Tibial artery (tissue), 4 donors: Measurements from ENCODE around the gene GRIA4.

Experiments used
- DNase-seq, 2 donors: peaks; one replicate each; pipeline ENCODE4 v3.0.0-alpha.2; 2019
- H3K27ac ChIP-seq, 2 donors: fragments of 200-600 bp; sonication (generic) in 1 of 2; 1 replicate in 1 of 2; 2 replicates in 1 of 2; pipeline ENCODE4 v1.5.1; 2018 to 2019; ENCODE audit warnings: mild to moderate bottlenecking in 1 of 2
- H3K27me3 ChIP-seq, 2 donors: fragments of 200-600 bp; sonication (generic) in 1 of 2; one replicate each; pipeline versions ENCODE4 v1.5.1 to v1.6.0; 2016 to 2019
- H3K36me3 ChIP-seq, 3 donors: fragments of 200-600 bp; sonication (generic) in 2 of 3; one replicate each; pipeline ENCODE4 v1.5.1; 2016 to 2019; ENCODE audit warnings: mild to moderate bottlenecking in 2 of 3
- H3K4me1 ChIP-seq, 4 donors: fragments of 200-600 bp; sonication (generic) in 2 of 4; 1 replicate in 3 of 4; 2 replicates in 1 of 4; pipeline ENCODE4 v1.5.1; 2016 to 2019
- H3K4me3 ChIP-seq, 2 donors: fragments of 200-600 bp; sonication (generic) in 1 of 2; 1 replicate in 1 of 2; 2 replicates in 1 of 2; pipeline ENCODE4 v1.5.1; 2018 to 2019; ENCODE audit warnings: mild to moderate bottlenecking in 2 of 2
- H3K9me3 ChIP-seq, 3 donors: fragments of 200-600 bp; sonication (generic) in 1 of 3; one replicate each; pipeline ENCODE4 v1.5.1; 2016 to 2019
- CTCF ChIP-seq, 2 experiments: fragments of 200-600 bp in 1 of 2; fragments of 450-650 bp in 1 of 2; IDR thresholded peaks; one replicate each; pipeline ENCODE4 v1.5.1; 2017 to 2019; ENCODE audit warnings: antibody characterized with exemption in 2 of 2, mild to moderate bottlenecking in 1 of 2, moderate library complexity in 1 of 2
- intact Hi-C: fragments of 100-400 bp; cut with DNase I; formaldehyde crosslinking; loops from one replicate; pipeline ENCODE4 v1.15.0; 2023; ENCODE audit warnings: low total_unique reads

Gene GRIA4

GRCh38 chr11:105960252-105961245 lies 350.7 kb downstream of the GRIA4 start:
- no peak for TF ChIP-seq CTCF (IDR thresholded peaks at IDR 0.05)
- DNase-seq: no peak
- intact Hi-C loops: no loop called here
- Histone ChIP-seq H3K9me3 (no peaks in the 10 kb centered on the region), H3K27me3 (no peaks in the 10 kb centered on the region), H3K4me3 (no peak overlapping the region), H3K27ac (no peak overlapping the region), H3K4me1 (no peaks in the 10 kb centered on the region), H3K36me3 (no peaks in the 10 kb centered on the region)

GRCh38 chr11:105968021-105968697 lies 358.3 kb downstream of the GRIA4 start:
- H3K9me3 ChIP-seq: no peaks in the 10 kb centered on the region
- intact Hi-C loops: no loop called here
- DNase-seq: no peak
- no peaks in the 10 kb centered on the region for H3K4me1 ChIP-seq
- H3K4me3 ChIP-seq: no peak overlapping the region
- H3K36me3 ChIP-seq: no peaks in the 10 kb centered on the region
- H3K27me3 ChIP-seq: no peaks in the 10 kb centered on the region
- no peak overlapping the region for H3K27ac ChIP-seq
- TF ChIP-seq CTCF (IDR thresholded peaks at IDR 0.05): no peak

GRCh38 chr11:105969756-105970155 lies 359.9 kb downstream of the GRIA4 start:
- H3K27ac ChIP-seq: no peak overlapping the region
- intact Hi-C loops: no loop called here
- no peak for DNase-seq

GRCh38 chr11:105975128-105975527 lies 365.3 kb downstream of the GRIA4 start:
- no peak overlapping the region for H3K27ac ChIP-seq

More at GRCh38 chr11:105969756-105970155, 359.9 kb downstream of the GRIA4 start:
- Histone ChIP-seq H3K4me1 (no peaks in the 10 kb centered on the region), H3K4me3 (no peak overlapping the region), H3K36me3 (no peaks in the 10 kb centered on the region), H3K27me3 (no peaks in the 10 kb centered on the region), H3K9me3 (no peaks in the 10 kb centered on the region)
- no peak for TF ChIP-seq CTCF (IDR thresholded peaks at IDR 0.05)

More at GRCh38 chr11:105975128-105975527, 365.3 kb downstream of the GRIA4 start:
- no peak for DNase-seq
- H3K4me3 ChIP-seq: no peak overlapping the region
- H3K36me3 ChIP-seq: no peaks in the 10 kb centered on the region
- no peaks in the 10 kb centered on the region for H3K9me3 ChIP-seq
- TF ChIP-seq CTCF (IDR thresholded peaks at IDR 0.05): no peak
- H3K4me1 ChIP-seq: no peaks in the 10 kb centered on the region
- intact Hi-C loops: no loop called here
- no peaks in the 10 kb centered on the region for H3K27me3 ChIP-seq
